K562 (cell line): Measurements from ENCODE around the gene PHF12. TPM values are rescaled to one million over a fixed set of nuclear protein-coding genes. Genes with fewer than 3 reads are reported as not detected.
A peak's percentile ranks its signal among the peaks of the same experiment; 100 is the strongest.

Source experiments
- ATAC-seq: fragments of 200-7000 bp; cut with Tn5 transposase; 3 replicates; pipeline ENCODE4 v1.9.1; 2020; ENCODE audit warnings: moderate library complexity
- BruUV-seq: library from RNA; stranded (reverse); fragments of 400-500 nt; replicated peaks from 2 replicates; lab custom pipeline; 2021; lab: Mats Ljungman, UMichigan
- CTCF ChIA-PET: fragments of 300-600 bp; formaldehyde crosslinking; extraction: SDS; loops from one replicate; lab custom pipeline; 2021; ENCODE audit warnings: low intra/inter-chr PET ratio; lab: Yijun Ruan, JAX
- POLR2A ChIA-PET: fragments of 300-600, 350-650 bp; sonication (Branson Sonifier 250); formaldehyde crosslinking; extraction: SDS; loops from one replicate; lab custom pipeline; 2021; ENCODE audit warnings: antibody characterized with exemption, inconsistent platforms; lab: Yijun Ruan, JAX
- DNase-seq, 4 experiments: peaks; one replicate each; pipeline versions ENCODE4 v3.0.0 to v3.0.0-alpha.2; 2011 to 2018; ENCODE audit warnings: low spot score in 3 of 4, mixed read lengths in 3 of 4; ENCODE audit errors: extremely low read depth in 1 of 4
- FAIRE-seq: peaks from 2 replicates; lab custom pipeline; 2011; peaks lifted over from hg19 to GRCh38; lab: Jason Lieb, UNC
- H2AFZ ChIP-seq: 2 replicates; pipeline ENCODE4 v1.6.0; 2011; ENCODE audit warnings: low read depth, low read length, control low read depth, inconsistent platforms
- H3K27ac ChIP-seq: fragments of 200-600 bp; 3 replicates; pipeline ENCODE4 v1.8.0; 2011; ENCODE audit warnings: low read depth, mild to moderate bottlenecking, control low read depth, inconsistent platforms, low read length, moderate library complexity, mixed read lengths; ENCODE audit errors: extremely low read depth
- H3K27me3 ChIP-seq, 2 experiments: fragments of 300-600 bp in 1 of 2; 2 replicates in 1 of 2; 3 replicates in 1 of 2; pipeline versions ENCODE4 v1.6.0 to v1.8.0; 2011; ENCODE audit warnings: inconsistent platforms in 2 of 2, low read length in 2 of 2, mild to moderate bottlenecking in 1 of 2, mixed read lengths in 1 of 2, moderate library complexity in 1 of 2; ENCODE audit not compliant: control insufficient read depth in 2 of 2, insufficient read depth in 2 of 2
- H3K36me3 ChIP-seq: fragments of 300-600 bp; 3 replicates; pipeline ENCODE4 v1.8.0; 2011; ENCODE audit warnings: mild to moderate bottlenecking, low read length, inconsistent platforms; ENCODE audit not compliant: control insufficient read depth, insufficient read depth
- H3K4me1 ChIP-seq, 2 experiments: fragments of 200-600 bp in 1 of 2; replicated peaks in 1 of 2; 2 replicates in 1 of 2; 3 replicates in 1 of 2; pipeline versions ENCODE4 v1.5.1 to v1.8.0; 2011; ENCODE audit warnings: inconsistent platforms in 2 of 2, low read length in 2 of 2, mild to moderate bottlenecking in 1 of 2, mixed read lengths in 1 of 2, moderate library complexity in 1 of 2; ENCODE audit not compliant: control insufficient read depth in 2 of 2, insufficient read depth in 2 of 2
- H3K4me2 ChIP-seq: 2 replicates; pipeline ENCODE4 v1.6.1; 2011; ENCODE audit warnings: low read length, control low read depth, inconsistent platforms, mixed read lengths; ENCODE audit not compliant: insufficient read depth
- H3K4me3 ChIP-seq: fragments of 200-600 bp; sonication (generic), shearing (Covaris generic); 2 replicates; pipeline ENCODE4 v1.5.1; 2016; ENCODE audit warnings: control low read depth, inconsistent platforms
- H3K79me2 ChIP-seq: fragments of 200-600 bp; 3 replicates; pipeline ENCODE4 v1.8.0; 2011; ENCODE audit warnings: low read length, inconsistent platforms; ENCODE audit not compliant: control insufficient read depth, insufficient read depth
- H3K9ac ChIP-seq, 2 experiments: 2 replicates each; pipeline versions ENCODE4 v1.6.0 to v1.6.1; 2011; ENCODE audit warnings: low read depth in 2 of 2, low read length in 2 of 2, control low read depth in 1 of 2, inconsistent platforms in 1 of 2, mild to moderate bottlenecking in 1 of 2, mixed read lengths in 1 of 2; ENCODE audit not compliant: insufficient read depth in 1 of 2
- H3K9me1 ChIP-seq: one replicate; pipeline ENCODE4 v1.6.0; 2011; ENCODE audit warnings: inconsistent platforms, mild to moderate bottlenecking, low read length, moderate library complexity; ENCODE audit not compliant: control insufficient read depth, insufficient read depth
- H3K9me3 ChIP-seq: replicated peaks from 2 replicates; pipeline ENCODE4 v1.5.1; 2011; ENCODE audit warnings: low read depth, low read length, inconsistent platforms; ENCODE audit not compliant: control insufficient read depth, insufficient read depth
- H4K20me1 ChIP-seq: replicated peaks from 2 replicates; pipeline ENCODE4 v1.6.1; 2011; ENCODE audit warnings: low read length, inconsistent platforms, mixed read lengths; ENCODE audit not compliant: control insufficient read depth, insufficient read depth
- ARID1B ChIP-seq: fragments of 450-650 bp; IDR thresholded peaks from 2 replicates; pipeline ENCODE4 v1.6.1; 2016; ENCODE audit warnings: antibody characterized with exemption, mild to moderate bottlenecking, inconsistent platforms
- ETS2 ChIP-seq: IDR thresholded peaks from 2 replicates; pipeline ENCODE4 v1.6.1; 2016; ENCODE audit warnings: borderline replicate concordance, missing genetic modification characterization, mild to moderate bottlenecking, moderate library complexity, missing compliant biosample characterization; ENCODE audit not compliant: poor library complexity, severe bottlenecking
- PKNOX1 ChIP-seq: fragments of 450-650 bp; IDR thresholded peaks from 2 replicates; pipeline ENCODE4 v1.6.1; 2016
- WGBS: fragments of 100-300 bp; shearing (Covaris generic); methylation state at CpG from one replicate; pipeline ENCODE4 v1.1.6; 2016; ENCODE audit warnings: low coverage, mixed read lengths; ENCODE audit not compliant: insufficient coverage; ENCODE audit errors: missing lambda C conversion rate; 5-methylcytosine and 5-hydroxymethylcytosine counted together
- in situ Hi-C: fragments of 300-500 bp; cut with MboI; formaldehyde crosslinking; loops from 4 replicates; pipeline ENCODE4 v1.15.0; 2018; ENCODE audit warnings: inconsistent platforms, mixed read lengths
- intact Hi-C: fragments of 100-400 bp; cut with micrococcal nuclease; formaldehyde crosslinking; loops from 2 replicates; pipeline ENCODE4 v1.14.2; 2022
- polyA plus RNA-seq, 8 experiments: library from polyadenylated mRNA; depleted of rRNA in 4 of 8; stranded (reverse) in 5 of 8; unstranded in 3 of 8; fragments of >200 nt; fragmentation: Nextera tagmentation in 2 of 8; fragmentation: Illumina TruSeq in 1 of 8; extraction: Ambion mirVana in 2 of 8; extraction: Trizol in 1 of 8; gene quantifications; 2 replicates each; pipeline versions ENCODE4 v1.2.1 to v1.2.3, GENCODE V29; 2011 to 2014; ENCODE audit warnings: inconsistent platforms in 1 of 8, missing spikeins in 1 of 8
- total RNA-seq, 7 experiments: library from RNA; depleted of rRNA in 6 of 7; stranded (reverse); fragments of >200 nt in 6 of 7; fragmentation: Illumina TruSeq in 2 of 7; extraction: Trizol in 2 of 7; gene quantifications; 2 replicates each; pipeline versions ENCODE4 v1.2.1 to v1.2.3, GENCODE V29; 2011 to 2021; ENCODE audit warnings: low replicate concordance in 1 of 7

The PHF12 gene
- total and polyA plus RNA-seq, 9 of the 15 experiments (the other 6 are each of a cell fraction or from before 2014, with no cell fraction given), result 0.82 to 31.3 (median 13.5) TPM

DNA sequence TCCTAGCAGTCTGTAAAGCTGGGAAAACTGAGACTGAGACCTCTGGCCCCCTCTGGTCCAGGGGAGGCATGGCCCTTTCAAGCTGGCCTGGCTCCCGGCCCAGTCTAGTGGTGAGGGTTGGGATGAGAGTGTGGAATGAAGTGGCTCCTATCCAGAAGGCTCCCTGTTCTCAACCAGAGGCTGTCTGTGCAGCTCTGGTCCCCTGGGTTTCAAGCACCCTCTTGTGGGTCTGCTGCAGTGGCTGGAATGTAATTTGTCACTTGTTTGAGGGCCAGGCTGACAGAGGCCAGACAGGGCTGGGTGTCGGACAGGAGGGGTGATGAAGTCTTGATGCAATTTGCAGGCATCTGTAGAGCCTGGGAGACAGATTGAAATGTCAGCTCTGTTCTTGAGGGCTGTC is 22.1 kb upstream of the PHF12 start:
- no peak for TF ChIP-seq ARID1B
- 0 out of 2 replicates have a peak, but pooled peaks have one; percentile 17 for TF ChIP-seq PKNOX1
- BruUV-seq, result no TSS peak
- peak; percentile 40; the same call in 2 of the 3 replicates for ATAC-seq
- FAIRE-seq, result no peak
- ChIA-PET POLR2A (interaction anchor here (0.6 to 4.1 kb wide), 5 partner anchors 11 to 143 kb away, joined by 3 to 15 read pairs (median 4); no protein-coding TSS in a partner anchor), CTCF (no interaction called here)
- H4K20me1 ChIP-seq, result peaks cover 40% of the 10 kb centered on the region
- H3K4me2 ChIP-seq, result no peak overlapping the region
- WGBS, result 25% methylated on average over 2 of the region's 2 CpGs
- intact Hi-C loops (no loop called here), in situ Hi-C loops (no loop called here)
- peaks cover 30 to 69% of the 10 kb centered on the region in 2 experiments; a peak in 4 of 5 replicates for H3K27me3 ChIP-seq
- no peak overlapping the region for H3K9ac ChIP-seq
- no peak for DNase-seq
- H3K4me1 ChIP-seq, result peaks cover 0 to 6% of the 10 kb centered on the region in 2 experiments; a peak in 3 of 5 replicates
- no peaks in the 10 kb centered on the region for H3K9me3 ChIP-seq
- no peak overlapping the region for H3K27ac ChIP-seq
- H3K4me3 ChIP-seq, result no peak overlapping the region
- H3K9me1 ChIP-seq, result peaks cover 5% of the 10 kb centered on the region
- H3K79me2 ChIP-seq, result no peaks in the 10 kb centered on the region
- no peak overlapping the region for H2AFZ ChIP-seq
- H3K36me3 ChIP-seq, result no peaks in the 10 kb centered on the region

- no TSS peak for BruUV-seq
- ChIA-PET CTCF (no interaction called here), POLR2A (interaction anchor here (1.2 to 4.1 kb wide), 2 partner anchors 10 to 13 kb away, joined by 4 to 15 read pairs; no protein-coding TSS in a partner anchor)
- Histone ChIP-seq H3K9me1 (peaks cover 5% of the 10 kb centered on the region), H3K4me2 (no peak overlapping the region), H3K27me3 (peaks cover 30 to 68% of the 10 kb centered on the region in 2 experiments; a peak in 4 of 5 replicates), H3K4me1 (peaks cover 0 to 6% of the 10 kb centered on the region in 2 experiments; a peak in 3 of 5 replicates), H3K27ac (no peak overlapping the region), H3K9me3 (no peaks in the 10 kb centered on the region), H3K4me3 (no peak overlapping the region), H3K9ac (no peak overlapping the region), H2AFZ (no peak overlapping the region), H4K20me1 (peaks cover 45% of the 10 kb centered on the region), H3K36me3 (no peaks in the 10 kb centered on the region), H3K79me2 (no peaks in the 10 kb centered on the region)
- ATAC-seq, result no peak
- no peak for TF ChIP-seq ETS2 (tag)
- 1% methylated on average over 10 of the region's 10 CpGs for WGBS
- no peak for FAIRE-seq
- in situ Hi-C loops, result no loop called here
- DNase-seq, result no peak
- intact Hi-C loops, result no loop called here
Observed at GRCh38 chr17:28972437-28972836, 21.1 kb upstream of the PHF12 start.
